ENCODE results near the gene ZNF471. TPM values are rescaled to one million over a fixed set of nuclear protein-coding genes. Genes with fewer than 3 reads are reported as not detected.

ZNF471 gene
- not detected in 2 replicates for total RNA-seq (2014; rRNA removed; shearing (Covaris generic))

DNA sequence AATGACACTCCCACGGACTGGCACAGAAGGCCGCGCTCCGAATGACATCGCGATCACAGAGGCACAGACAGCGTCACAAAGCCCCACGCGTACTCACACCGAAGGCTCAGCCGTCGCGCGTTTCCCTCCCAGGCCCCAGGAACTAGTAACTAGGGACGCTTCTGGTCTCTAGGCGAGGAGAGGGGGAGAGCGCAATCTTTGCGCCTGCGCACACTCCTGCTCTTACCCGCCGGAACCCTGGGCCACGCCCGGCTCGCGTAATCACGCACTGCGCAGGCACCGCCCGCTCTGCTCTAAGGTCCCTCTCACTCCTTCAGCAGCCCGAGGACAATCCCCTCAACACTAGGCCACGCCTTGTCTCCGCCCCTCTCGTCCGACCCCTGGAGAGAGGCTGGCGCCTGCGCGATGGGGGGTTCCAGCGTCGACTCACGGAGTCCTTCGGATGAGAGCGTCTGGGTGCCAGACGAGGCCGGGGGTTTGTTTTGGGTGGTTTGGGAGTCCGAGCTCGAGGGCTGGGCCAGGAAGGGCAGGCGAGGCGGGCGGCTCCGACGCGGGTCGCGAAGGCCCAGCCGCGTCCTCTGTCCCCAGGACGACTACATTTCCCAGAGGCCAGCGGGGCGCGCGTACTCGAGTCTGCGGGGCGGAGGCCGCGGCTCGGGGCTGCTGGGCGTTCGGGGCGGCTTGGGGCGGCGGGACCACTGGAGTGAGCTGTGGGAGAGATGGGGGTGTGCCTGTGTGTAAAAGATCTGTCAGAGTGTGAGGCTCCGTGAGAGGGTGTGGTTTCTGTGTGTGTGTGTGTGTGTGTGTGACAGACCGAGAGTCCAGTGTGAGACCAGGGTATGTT lies at the start of gene ZNF471:
Gene ZNF471 (plus strand): TSS at position 410 of the 844 bp plus-strand sequence. CDS start 3,717 bp downstream, outside the sequence.
- no peak for DNase-seq (ENCODE audit: low spot score)

- no peak for DNase-seq (ENCODE audit: low spot score)
Measured at GRCh38 chr19:56474308-56474707, 33.3 kb upstream of the ZNF471 start.

- DNase-seq (ENCODE audit: low spot score), result no peak
Measured at GRCh38 chr19:56476093-56476492, 31.6 kb upstream of the ZNF471 start.

DNA sequence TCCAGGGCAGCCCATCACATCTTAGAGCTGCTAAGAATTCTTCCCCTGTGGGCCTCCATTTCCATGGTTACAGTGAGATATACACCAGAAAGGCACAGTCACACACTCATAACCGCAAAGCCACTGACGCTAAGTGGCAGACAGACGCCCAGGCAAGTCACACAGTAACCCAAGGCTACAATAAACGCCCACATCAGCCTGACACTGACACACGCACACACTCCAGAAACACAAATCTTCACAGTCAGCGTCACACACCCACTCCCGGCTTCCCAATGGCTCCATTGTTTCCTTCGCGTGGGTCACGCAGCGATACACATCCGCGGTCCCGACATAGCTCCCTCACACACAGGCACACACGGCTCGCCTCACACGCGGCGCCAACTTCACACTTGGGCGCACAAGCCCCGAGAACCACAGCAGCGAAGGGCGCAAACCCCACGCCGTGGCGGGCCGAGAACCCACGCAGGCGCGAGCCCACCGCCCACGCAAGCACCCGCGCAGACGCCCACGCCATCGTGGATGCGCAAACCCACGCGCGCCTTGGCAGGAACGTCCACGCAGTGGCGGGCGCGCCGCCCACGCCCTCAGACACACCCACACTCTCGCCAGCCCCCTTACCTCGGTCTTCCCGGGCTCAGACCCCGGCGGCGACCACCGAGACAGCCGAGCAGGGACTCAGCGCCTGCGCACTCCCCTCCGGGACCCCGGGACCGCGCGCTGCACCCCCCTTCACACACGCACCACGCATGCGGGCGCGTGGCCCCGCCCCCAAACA lies 30.8 kb upstream of the ZNF471 start, which contains the start of gene ZNF667:
Gene ZNF667 (minus strand): TSS at position 695 of the 778 bp plus-strand sequence. CDS start 14,975 bp downstream, outside the sequence.
- no peak for DNase-seq (ENCODE audit: low spot score)

GRCh38 chr19:56477429-56478338 lies 30.0 kb upstream of the ZNF471 start:
- no peak for DNase-seq (ENCODE audit: low spot score)

DNA sequence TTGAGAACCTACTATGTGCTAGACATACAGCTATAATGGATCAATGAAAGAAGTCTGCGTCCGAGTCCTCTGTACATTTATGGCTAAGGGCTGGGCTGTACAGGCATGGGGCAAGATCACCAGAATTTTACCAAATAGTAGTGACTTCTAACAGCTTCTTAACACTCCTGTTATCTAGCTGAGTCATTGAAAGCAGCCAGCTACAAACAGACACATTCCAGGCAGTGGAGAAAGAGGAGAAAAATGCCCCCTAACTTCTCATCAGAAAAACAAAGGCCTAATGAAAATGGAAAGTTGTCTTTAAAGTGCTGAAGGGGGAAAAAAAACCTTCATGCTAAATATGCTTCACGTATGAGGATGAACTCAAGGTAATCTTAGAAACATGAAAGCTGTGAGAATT lies 16.3 kb upstream of the ZNF471 start:
- no peak for DNase-seq (ENCODE audit: low spot score)

DNA sequence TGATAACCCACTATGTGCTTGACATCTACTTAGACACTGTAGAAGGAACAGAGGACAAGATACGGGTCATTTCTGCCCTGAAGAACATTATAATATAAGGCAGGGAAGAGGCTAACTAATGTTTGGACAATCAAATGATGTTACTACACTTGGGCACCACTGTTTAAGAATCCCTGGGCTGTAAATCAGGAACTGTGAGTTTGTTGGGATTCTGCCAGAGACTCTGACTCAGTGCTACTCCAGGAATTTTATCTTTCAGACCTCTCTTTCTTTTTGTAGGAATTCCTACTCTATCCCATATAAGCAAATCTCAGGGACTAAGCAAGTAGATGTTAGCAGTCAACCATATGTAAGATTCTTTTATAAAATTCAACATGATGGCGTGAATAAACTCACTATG lies 3.1 kb upstream of the ZNF471 start:
- no peak for DNase-seq (ENCODE audit: low spot score)

GRCh38 chr19:56508290-56508778 lies 679 bp downstream of the ZNF471 start:
- no peak for DNase-seq (ENCODE audit: low spot score)

DNA sequence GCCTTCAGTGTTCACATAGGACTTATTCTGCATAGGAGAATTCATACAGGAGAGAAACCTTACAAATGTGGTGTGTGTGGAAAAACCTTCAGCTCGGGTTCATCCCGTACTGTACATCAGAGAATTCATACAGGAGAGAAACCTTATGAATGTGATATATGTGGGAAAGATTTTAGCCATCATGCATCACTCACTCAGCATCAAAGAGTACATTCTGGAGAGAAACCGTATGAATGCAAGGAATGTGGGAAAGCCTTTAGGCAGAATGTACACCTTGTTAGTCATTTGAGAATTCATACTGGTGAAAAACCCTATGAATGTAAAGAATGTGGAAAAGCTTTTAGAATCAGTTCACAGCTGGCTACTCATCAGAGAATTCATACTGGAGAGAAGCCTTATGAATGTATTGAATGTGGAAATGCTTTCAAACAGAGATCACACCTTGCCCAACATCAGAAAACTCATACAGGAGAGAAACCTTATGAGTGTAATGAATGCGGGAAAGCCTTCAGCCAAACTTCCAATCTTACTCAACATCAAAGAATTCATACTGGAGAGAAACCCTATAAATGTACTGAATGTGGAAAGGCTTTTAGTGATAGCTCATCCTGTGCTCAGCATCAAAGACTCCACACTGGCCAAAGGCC lies 17.7 kb downstream of the ZNF471 start:
- no peak for DNase-seq (ENCODE audit: low spot score)

DNA sequence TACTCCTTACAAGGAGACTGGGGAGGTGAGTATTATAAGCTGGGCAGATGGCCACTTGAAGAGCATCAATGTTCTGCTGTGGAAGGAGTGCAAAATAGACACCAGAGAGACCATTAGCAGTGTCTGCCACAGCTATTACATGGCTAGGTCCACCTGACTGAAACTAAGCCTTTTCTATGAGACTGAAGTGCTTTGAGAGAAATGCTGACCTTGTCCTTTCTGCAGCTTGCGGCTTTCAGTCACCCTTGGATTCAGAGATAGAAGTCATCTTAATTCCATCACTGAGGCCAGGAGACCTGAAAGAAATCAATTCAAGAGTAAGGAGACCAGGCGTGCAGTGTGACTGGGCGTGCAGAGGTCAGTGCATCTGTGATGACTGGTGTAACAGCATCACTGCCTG lies 29.8 kb downstream of the ZNF471 start:
- DNase-seq (ENCODE audit: low spot score), result no peak

DNA sequence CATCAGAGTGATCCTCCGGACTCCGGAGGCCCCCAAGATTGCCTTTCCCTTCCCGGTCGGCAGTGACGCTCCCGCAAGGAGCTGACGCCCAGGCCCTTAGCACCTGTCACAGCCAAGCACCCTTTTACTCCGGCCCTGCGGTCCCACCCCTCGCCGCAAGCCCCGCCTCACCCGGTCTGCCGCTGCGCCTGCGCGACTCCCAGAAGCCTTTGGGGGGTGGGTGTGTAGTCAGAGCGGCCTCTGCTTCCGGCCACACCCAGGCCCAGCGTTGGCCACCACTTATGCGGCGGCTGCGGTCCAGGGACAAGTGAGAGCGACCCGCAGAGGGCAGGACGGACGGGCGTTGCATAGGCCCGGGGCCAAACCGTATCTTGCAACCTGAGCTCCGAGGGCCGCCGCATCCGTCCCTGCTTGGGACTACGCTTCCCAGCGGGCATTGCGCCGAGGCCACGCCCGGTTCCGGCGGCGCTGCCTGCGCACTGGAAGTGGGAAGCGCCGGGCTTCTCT lies 30.7 kb downstream of the ZNF471 start:
- DNase-seq (ENCODE audit: low spot score), result no peak

- no peak for DNase-seq (ENCODE audit: low spot score)
Measured at GRCh38 chr19:56538761-56539263, 31.2 kb downstream of the ZNF471 start, which contains the start of gene ZFP28. ZFP28 (plus strand) TSS chr19:56538948; CDS start chr19:56539019, 71 bp downstream.

- DNase-seq (ENCODE audit: low spot score), result no peak
Measured at GRCh38 chr19:56543776-56544175, 36.1 kb downstream of the ZNF471 start.

- no peak for DNase-seq (ENCODE audit: low spot score)
Measured at GRCh38 chr19:56547535-56547934, 39.9 kb downstream of the ZNF471 start.

DNA sequence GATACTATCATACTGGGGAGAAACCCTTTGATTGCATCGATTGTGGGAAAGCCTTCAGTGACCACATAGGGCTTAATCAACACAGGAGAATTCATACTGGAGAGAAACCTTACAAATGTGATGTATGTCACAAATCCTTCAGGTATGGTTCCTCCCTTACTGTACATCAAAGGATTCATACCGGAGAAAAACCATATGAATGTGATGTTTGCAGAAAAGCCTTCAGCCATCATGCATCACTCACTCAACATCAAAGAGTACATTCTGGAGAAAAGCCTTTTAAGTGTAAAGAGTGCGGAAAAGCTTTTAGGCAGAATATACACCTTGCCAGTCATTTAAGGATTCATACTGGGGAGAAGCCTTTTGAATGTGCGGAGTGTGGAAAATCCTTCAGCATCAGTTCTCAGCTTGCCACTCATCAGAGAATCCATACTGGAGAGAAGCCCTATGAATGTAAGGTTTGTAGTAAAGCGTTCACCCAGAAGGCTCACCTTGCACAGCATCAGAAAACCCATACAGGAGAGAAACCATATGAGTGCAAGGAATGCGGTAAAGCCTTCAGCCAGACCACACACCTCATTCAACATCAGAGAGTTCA lies 46.7 kb downstream of the ZNF471 start:
- no peak for DNase-seq (ENCODE audit: low spot score)

- DNase-seq (ENCODE audit: low spot score), result no peak
Measured at GRCh38 chr19:56562766-56563165, 55.1 kb downstream of the ZNF471 start.

GRCh38 chr19:56566904-56567273 lies 59.2 kb downstream of the ZNF471 start:
- DNase-seq (ENCODE audit: low spot score), result no peak

GRCh38 chr19:56567274-56568120 lies 59.8 kb downstream of the ZNF471 start, which contains the start of gene ZNF470:
ZNF470 (plus strand) TSS chr19:56567468; CDS start chr19:56570312, 2,844 bp downstream.
- no peak for DNase-seq (ENCODE audit: low spot score)

GRCh38 chr19:56572589-56572988 lies 64.9 kb downstream of the ZNF471 start:
- no peak for DNase-seq (ENCODE audit: low spot score)

Data from HT-29 (cell line).